ENCODE measurements around the gene DDC.
"Not testable (repeated sequence)": the region's sequence is repeated elsewhere in the genome, so short reads cannot be mapped to it uniquely, and the experiment has no call there.

DDC gene

GRCh38 chr7:50480797-50481196 lies 84.4 kb downstream of the DDC start:
- no peak for DNase-seq (ENCODE audit: low spot score)

DNA sequence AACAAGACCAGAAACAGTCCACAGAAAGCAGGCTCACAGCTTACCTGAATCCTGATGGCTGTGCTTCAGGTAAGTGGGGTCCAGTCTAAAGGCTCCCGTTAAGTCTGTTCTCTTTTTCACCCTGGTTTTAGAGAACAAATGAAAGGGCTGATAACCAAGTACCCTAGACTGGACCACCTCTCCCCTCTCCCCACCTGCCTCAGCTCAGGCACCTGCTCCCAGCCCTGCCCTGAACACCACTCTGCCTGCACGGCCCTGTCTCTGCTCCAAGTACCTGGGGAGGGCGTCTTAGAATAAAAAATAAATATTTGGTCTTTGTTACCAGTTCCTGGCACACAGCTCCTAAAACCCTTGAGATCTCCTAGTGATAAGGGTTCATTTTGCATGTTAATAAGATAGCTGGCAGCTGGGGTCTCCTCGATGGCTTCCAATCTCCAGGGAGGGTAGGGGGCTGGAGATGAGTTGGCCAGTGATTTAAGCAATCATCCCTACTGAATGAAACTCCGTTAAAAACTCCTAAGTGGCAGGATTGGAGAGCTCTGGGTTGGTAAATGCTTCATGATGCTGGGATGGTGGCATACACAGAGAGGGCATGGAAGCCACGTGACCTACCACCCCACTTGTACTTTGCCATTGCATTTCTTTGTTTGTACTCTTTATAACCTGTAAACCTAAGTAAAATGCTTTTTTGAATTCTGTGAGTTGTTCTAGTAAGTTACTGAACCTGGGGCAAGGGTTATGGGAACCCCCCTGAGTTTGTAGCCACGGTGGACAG lies 85.3 kb downstream of the DDC start:
- DNase-seq (ENCODE audit: low spot score): no peak

DNA sequence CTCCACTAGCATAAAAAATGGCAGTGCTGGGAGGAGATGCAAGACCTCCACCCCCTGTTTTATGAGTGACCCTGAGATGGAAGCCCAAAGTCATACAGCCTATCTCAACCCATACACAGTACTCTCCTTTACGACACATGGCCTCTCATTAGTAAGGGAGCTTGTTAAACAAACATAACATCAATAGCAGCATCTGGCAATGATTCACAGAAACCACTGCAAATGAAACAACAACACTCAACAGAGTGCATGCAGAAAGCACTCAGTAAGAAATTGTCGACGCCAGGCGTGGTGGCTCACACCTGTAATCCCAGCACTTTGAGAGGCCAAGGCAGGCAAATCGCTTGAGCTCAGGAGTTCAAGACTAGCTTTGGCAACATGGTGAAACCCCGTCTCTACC lies 87.6 kb downstream of the DDC start:
- DNase-seq (ENCODE audit: low spot score): no peak

DNA sequence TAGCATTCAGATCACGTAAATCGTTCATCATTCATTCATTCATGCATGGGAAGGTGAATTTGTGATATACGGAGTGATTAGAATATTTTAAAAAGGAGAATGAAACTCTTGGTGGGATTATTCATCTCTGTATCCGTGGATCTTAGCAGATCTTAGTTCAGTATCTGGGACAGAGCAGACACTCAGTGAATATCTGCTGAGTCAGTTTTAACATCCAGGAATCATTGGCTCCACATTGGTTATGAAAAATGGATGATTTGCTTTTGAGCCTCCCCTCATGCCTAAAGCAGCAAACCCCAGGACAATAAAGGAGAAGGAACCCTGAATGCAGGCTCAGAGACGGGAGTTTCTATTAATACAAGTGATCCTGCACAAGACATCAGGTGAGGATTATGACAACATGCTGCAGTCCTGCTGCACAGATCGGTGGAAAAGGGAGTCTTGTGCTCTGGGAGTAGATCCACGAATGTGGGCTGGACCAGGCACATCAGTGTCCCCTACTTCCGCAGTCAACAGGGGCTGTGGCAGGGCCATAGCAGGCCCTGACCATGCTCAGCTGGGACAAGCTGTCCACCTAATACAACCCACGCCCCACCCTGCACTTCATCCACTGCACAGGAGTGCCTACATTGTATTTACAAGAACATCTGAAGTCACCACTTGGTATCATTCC lies 88.1 kb downstream of the DDC start:
- DNase-seq (ENCODE audit: low spot score): no peak

GRCh38 chr7:50475340-50475739 lies 89.9 kb downstream of the DDC start:
- no peak for DNase-seq (ENCODE audit: low spot score)

GRCh38 chr7:50474382-50475160 lies 90.6 kb downstream of the DDC start:
- DNase-seq (ENCODE audit: low spot score): peak; percentile 32

DNA sequence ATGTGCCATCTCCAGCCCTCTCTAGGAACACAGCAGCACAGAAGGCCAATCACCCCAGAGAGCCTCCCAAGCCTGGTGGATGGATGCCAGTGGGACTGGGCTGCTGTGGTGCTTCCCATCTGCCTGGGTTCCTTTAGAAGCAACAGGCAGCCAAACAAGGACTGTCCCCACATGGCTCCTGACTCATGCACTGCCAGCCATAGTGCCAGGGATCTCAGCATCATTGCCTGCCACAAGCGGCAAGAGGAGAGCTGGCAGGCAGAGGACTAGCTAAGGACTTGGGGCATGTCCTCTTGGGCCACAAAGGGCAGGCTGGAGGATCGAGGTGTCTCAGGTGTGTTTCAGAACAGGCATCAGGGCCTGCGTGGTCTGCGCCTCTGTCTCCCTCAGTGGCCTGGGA lies 91.7 kb downstream of the DDC start:
- DNase-seq (ENCODE audit: low spot score): no peak

- no peak for DNase-seq (ENCODE audit: low spot score)
Measured at GRCh38 chr7:50472427-50472826, 92.8 kb downstream of the DDC start.

GRCh38 chr7:50471970-50472369 lies 93.2 kb downstream of the DDC start:
- no peak for DNase-seq (ENCODE audit: low spot score)

DNA sequence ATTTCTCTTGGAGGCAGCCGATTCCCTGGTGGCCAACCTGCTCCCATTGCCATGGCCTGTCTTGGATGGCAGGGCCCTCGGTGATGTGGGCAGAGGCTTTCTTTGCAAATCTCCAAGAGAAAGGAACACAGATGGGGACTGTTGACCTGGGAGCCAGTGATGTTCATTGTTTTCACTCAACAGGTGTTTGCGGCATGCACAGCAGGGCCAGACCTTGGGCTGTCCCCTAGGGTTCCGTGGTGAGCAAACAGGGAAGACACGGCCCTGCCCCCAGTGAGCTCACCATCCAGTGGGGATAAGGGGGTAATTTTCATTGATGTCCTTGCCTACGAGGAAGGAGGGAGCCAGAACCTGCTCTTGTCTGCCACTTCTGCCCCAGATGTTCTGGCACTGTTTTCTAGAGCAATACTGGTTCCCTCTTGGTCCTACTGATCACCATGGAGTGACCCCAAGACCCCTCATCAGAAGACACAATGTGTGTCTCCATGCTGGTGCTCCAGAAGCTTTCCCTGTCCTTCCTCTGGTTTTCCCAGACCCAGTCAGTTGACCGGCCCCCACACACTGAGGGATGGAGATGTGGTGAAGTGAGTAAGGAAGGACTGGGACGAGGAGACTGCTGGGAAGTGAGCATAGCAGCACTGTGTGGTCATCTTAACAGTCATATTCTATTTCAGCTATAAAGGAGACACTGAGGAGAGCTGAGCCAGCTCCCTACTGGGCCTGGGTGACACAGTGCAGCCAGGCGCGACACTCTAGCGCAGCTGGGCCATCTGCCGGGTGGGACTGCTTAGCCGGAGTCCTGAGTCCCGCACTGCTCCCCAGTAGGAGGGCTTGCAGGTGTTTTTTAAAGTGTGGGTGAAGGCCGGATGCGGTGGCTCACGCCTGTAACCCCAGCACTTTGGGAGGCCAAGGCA lies 94.7 kb downstream of the DDC start:
- no peak for DNase-seq (ENCODE audit: low spot score)

- no peak for DNase-seq (ENCODE audit: low spot score)
Measured at GRCh38 chr7:50469181-50469580, 96.0 kb downstream of the DDC start.

DNA sequence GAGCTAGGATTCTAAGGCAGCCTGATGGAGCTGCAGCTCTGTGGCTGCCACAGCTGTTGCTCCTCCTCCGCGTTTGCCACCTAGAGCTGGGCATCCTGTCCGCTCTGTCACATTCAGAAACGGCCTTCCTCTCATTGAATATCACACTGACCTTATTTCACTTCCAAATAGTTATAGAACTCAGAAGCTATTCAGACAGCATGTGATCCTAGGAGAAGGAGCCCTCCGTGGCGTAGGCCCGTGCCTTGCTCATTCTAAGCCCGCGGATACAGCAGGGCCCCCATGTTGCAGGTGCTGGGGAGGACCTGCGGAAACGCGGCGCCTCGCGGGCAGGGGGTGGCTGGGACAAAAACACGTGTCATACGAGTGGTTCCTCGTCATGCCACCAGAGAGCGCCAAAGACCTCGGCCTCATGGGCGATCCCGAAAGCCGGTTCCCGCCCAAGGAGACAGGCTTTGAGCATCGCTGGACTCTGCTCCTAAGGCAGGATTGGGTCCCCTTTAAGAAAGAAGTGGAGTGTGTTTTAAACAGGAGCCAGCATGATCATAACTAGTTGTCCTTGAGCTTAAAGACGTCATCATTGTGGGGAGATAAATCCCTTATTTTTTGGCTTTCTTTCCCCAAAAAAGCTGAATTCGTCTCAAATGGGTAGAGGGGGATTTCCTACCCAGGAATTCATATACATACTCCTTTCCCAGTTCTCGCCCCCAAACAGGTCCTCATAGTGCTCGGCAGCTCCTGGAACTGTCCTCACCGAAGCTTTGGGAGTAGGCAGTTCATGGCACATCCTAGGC lies 97.2 kb downstream of the DDC start:
- peak; percentile 50 for DNase-seq (ENCODE audit: low spot score)

- DNase-seq (ENCODE audit: low spot score): no peak
Measured at GRCh38 chr7:50466815-50467585, 98.2 kb downstream of the DDC start.

GRCh38 chr7:50463035-50463434 lies 102.2 kb downstream of the DDC start:
- no peak for DNase-seq (ENCODE audit: low spot score)

DNA sequence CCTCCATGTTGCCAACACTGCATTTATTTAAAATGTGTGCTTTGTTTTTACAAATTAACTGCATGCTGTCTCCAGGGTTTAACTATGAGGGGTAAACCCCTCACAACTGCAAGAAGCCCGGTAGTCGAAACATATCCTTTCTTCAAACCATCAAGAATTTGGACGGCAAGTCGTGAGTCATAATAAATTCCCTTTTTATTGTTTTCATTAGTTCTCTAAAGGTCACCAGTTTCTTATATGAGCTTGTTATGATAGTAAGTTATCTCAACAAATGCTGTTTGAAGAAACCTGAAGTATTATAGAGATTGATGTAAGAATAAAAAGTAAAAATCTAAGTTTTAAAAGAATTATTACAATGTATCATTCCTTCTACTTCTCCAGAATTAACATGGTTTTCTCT lies 102.8 kb downstream of the DDC start:
- DNase-seq (ENCODE audit: low spot score): no peak

- DNase-seq (ENCODE audit: low spot score): no peak
Measured at GRCh38 chr7:50461695-50462094, 103.5 kb downstream of the DDC start.

DNA sequence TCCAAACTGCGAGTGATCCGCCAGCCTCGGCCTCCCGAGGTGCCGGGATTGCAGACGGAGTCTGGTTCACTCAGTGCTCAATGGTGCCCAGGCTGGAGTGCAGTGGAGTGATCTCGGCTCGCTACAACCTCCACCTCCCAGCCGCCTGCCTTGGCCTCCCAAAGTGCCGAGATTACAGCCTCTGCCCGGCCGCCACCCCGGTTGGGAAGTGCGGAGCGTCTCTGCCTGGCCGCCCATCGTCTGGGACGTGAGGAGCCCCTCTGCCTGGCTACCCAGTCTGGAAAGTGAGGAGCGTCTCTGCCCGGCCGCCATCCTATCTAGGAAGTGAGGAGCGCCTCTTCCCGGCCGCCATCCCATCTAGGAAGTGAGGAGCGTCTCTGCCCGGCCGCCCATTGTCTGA lies 106.0 kb downstream of the DDC start:
- not testable (repeated sequence) for DNase-seq (ENCODE audit: low spot score)

GRCh38 chr7:50458651-50459050 lies 106.6 kb downstream of the DDC start:
- DNase-seq (ENCODE audit: low spot score): not testable (repeated sequence)

- no peak for DNase-seq (ENCODE audit: low spot score)
Measured at GRCh38 chr7:50456371-50457123, 108.7 kb downstream of the DDC start.

DNA sequence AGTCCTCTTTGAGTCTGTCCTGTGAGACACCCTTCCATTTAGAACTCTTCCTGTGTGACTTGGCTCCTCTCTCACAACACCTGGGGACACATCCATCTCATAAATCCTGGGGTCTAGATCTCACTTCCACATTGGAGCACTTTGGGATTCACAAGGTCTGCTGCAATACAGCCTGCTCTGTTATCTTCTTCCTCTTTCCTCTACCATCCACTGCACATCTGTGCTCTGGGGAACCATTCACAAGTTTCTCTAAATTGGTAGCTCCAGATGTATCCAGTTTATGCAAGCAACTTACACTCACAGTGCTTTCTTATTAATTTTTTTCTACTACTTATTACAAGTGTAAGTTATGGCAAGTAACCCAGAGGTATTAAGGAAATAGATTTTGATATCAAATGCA lies 109.5 kb downstream of the DDC start:
- DNase-seq (ENCODE audit: low spot score): no peak
